ENCODE data around the gene TMEM186.

Gene TMEM186

GRCh38 chr16:8832717-8833105 lies 35.3 kb upstream of the TMEM186 start:
- H3K9ac ChIP-seq, result peak overlapping the region; percentile 10 to 79 (median 73); a peak in 21 of 22 replicates
- peak overlapping the region in 7 of 10 experiments; percentile 7 to 55 (median 34); a peak in 10 of 20 replicates for H3K4me3 ChIP-seq
- peak overlapping the region; percentile 72 to 96 (median 88) for H3K4me2 ChIP-seq
- H3K27ac ChIP-seq, result peak overlapping the region in 10 of 11 experiments; percentile 48 to 89 (median 82); a peak in 21 of 22 replicates
- H3K27me3 ChIP-seq, result no peaks in the 10 kb centered on the region
- no peaks in the 10 kb centered on the region for H3K9me3 ChIP-seq (replicated peaks in 1 of 11)
- H4K20me1 ChIP-seq, result peaks cover 3 to 79% (median 40%) of the 10 kb centered on the region in 11 experiments; a peak in 17 of 22 replicates
- TF ChIP-seq Cebpa-rat (IDR thresholded peaks at IDR 0.05), result peak in 4 of 11 experiments; percentile 29 to 63 (median 40); a peak in 4 of 22 replicates
- peaks cover 36 to 72% (median 67%) of the 10 kb centered on the region in 10 experiments for H3K4me1 ChIP-seq
- H3K36me3 ChIP-seq, result peaks cover 23 to 49% (median 35%) of the 10 kb centered on the region in 11 experiments

GRCh38 chr16:8831871-8832716 lies 34.7 kb upstream of the TMEM186 start:
- Histone ChIP-seq H3K9me3 (replicated peaks in 1 of 11) (no peaks in the 10 kb centered on the region), H3K4me2 (peak overlapping the region; percentile 72 to 96 (median 88)), H3K4me1 (peaks cover 36 to 75% (median 67%) of the 10 kb centered on the region in 10 experiments), H4K20me1 (peaks cover 3 to 76% (median 40%) of the 10 kb centered on the region in 11 experiments; a peak in 17 of 22 replicates), H3K36me3 (peaks cover 23 to 48% (median 37%) of the 10 kb centered on the region in 11 experiments), H3K27me3 (no peaks in the 10 kb centered on the region), H3K9ac (peak overlapping the region; percentile 10 to 79 (median 73); a peak in 21 of 22 replicates), H3K27ac (peak overlapping the region in 10 of 11 experiments; percentile 48 to 89 (median 82); a peak in 21 of 22 replicates), H3K4me3 (peak overlapping the region in 8 of 10 experiments; percentile 7 to 55 (median 33); a peak in 12 of 20 replicates)
- TF ChIP-seq Cebpa-rat (IDR thresholded peaks at IDR 0.05), result no peak

- Histone ChIP-seq H3K4me1 (peaks cover 36 to 79% (median 67%) of the 10 kb centered on the region in 10 experiments), H3K9me3 (replicated peaks in 1 of 11) (no peaks in the 10 kb centered on the region), H3K9ac (peak overlapping the region; percentile 10 to 79 (median 73); a peak in 20 of 22 replicates), H4K20me1 (peaks cover 3 to 75% (median 40%) of the 10 kb centered on the region in 11 experiments; a peak in 17 of 22 replicates), H3K4me3 (peak overlapping the region in 7 of 10 experiments; percentile 7 to 55 (median 32); a peak in 8 of 20 replicates), H3K4me2 (peak overlapping the region; percentile 72 to 96 (median 88)), H3K27me3 (no peaks in the 10 kb centered on the region), H3K27ac (peak overlapping the region in 9 of 11 experiments; percentile 72 to 89 (median 83); a peak in 18 of 22 replicates), H3K36me3 (peaks cover 23 to 55% (median 43%) of the 10 kb centered on the region in 11 experiments)
- TF ChIP-seq Cebpa-rat (IDR thresholded peaks at IDR 0.05), result no peak
Observed at GRCh38 chr16:8831450-8831849, 34.0 kb upstream of the TMEM186 start.

- peaks cover 33 to 62% (median 55%) of the 10 kb centered on the region in 10 experiments for H3K4me1 ChIP-seq
- no peaks in the 10 kb centered on the region for H3K27me3 ChIP-seq
- H3K4me3 ChIP-seq, result no peak overlapping the region
- H3K9me3 ChIP-seq (replicated peaks in 1 of 11), result no peaks in the 10 kb centered on the region
- H4K20me1 ChIP-seq, result peaks cover 3 to 75% (median 40%) of the 10 kb centered on the region in 11 experiments; a peak in 17 of 22 replicates
- 0 out of 22 replicates have a peak overlapping the region, but pooled peaks of 2 of the 11 experiments have one; percentile 3 to 25 for H3K27ac ChIP-seq
- peaks cover 49 to 83% (median 64%) of the 10 kb centered on the region in 11 experiments for H3K36me3 ChIP-seq
- TF ChIP-seq Cebpa-rat (IDR thresholded peaks at IDR 0.05), result no peak
- H3K4me2 ChIP-seq, result peak overlapping the region in 6 of 11 experiments; percentile 1 to 88 (median 30); a peak in 8 of 22 replicates
- peak overlapping the region in 1 of 11 experiments; percentile 8; a peak in 2 of 22 replicates for H3K9ac ChIP-seq
Observed at GRCh38 chr16:8828541-8829165, 31.2 kb upstream of the TMEM186 start.

- no peak overlapping the region for H3K27ac ChIP-seq
- peaks cover 66 to 96% (median 86%) of the 10 kb centered on the region in 11 experiments for H3K36me3 ChIP-seq
- H4K20me1 ChIP-seq, result peaks cover 3 to 81% (median 33%) of the 10 kb centered on the region in 11 experiments; a peak in 18 of 22 replicates
- TF ChIP-seq Cebpa-rat (IDR thresholded peaks at IDR 0.05), result no peak
- H3K9me3 ChIP-seq (replicated peaks in 1 of 11), result no peaks in the 10 kb centered on the region
- no peak overlapping the region for H3K9ac ChIP-seq
- no peak overlapping the region for H3K4me2 ChIP-seq
- peaks cover 10 to 59% (median 46%) of the 10 kb centered on the region in 10 experiments for H3K4me1 ChIP-seq
- H3K4me3 ChIP-seq, result no peak overlapping the region
- H3K27me3 ChIP-seq, result no peaks in the 10 kb centered on the region
Observed at GRCh38 chr16:8826278-8826879, 28.9 kb upstream of the TMEM186 start.

GRCh38 chr16:8822403-8822802 lies 25.0 kb upstream of the TMEM186 start:
- TF ChIP-seq Cebpa-rat (IDR thresholded peaks at IDR 0.05), result no peak
- peaks cover 63 to 100% (median 96%) of the 10 kb centered on the region in 11 experiments for H3K36me3 ChIP-seq
- 0 out of 22 replicates have a peak overlapping the region, but pooled peaks of 2 of the 11 experiments have one; percentile 1 to 47 for H3K27ac ChIP-seq

GRCh38 chr16:8819411-8820034 lies 22.1 kb upstream of the TMEM186 start:
- Histone ChIP-seq H3K4me1 (peaks cover 40 to 76% (median 64%) of the 10 kb centered on the region in 10 experiments), H3K36me3 (peaks cover 64 to 100% (median 98%) of the 10 kb centered on the region in 11 experiments), H4K20me1 (peaks cover 0 to 96% (median 33%) of the 10 kb centered on the region in 11 experiments; a peak in 14 of 22 replicates), H3K27me3 (no peaks in the 10 kb centered on the region), H3K4me2 (peak overlapping the region in 10 of 11 experiments; percentile 20 to 76 (median 60); a peak in 19 of 22 replicates), H3K4me3 (no peak overlapping the region), H3K9me3 (replicated peaks in 1 of 11) (no peaks in the 10 kb centered on the region), H3K27ac (peak overlapping the region in 9 of 11 experiments; percentile 25 to 58 (median 46); a peak in 13 of 22 replicates), H3K9ac (peak overlapping the region in 2 of 11 experiments; percentile 17 to 19; a peak in 3 of 22 replicates)
- TF ChIP-seq Cebpa-rat (IDR thresholded peaks at IDR 0.05), result 0 out of 22 replicates have a peak, but pooled peaks of 2 of the 11 experiments have one; percentile 5 to 36

More at GRCh38 chr16:8822403-8822802, 25.0 kb upstream of the TMEM186 start:
- Histone ChIP-seq H3K9me3 (replicated peaks in 1 of 11) (no peaks in the 10 kb centered on the region), H3K4me2 (peak overlapping the region in 2 of 11 experiments; percentile 16 to 73; a peak in 2 of 22 replicates), H3K27me3 (no peaks in the 10 kb centered on the region), H3K9ac (no peak overlapping the region), H3K4me3 (no peak overlapping the region), H3K4me1 (peaks cover 23 to 61% (median 49%) of the 10 kb centered on the region in 10 experiments), H4K20me1 (peaks cover 0 to 87% (median 33%) of the 10 kb centered on the region in 11 experiments; a peak in 14 of 22 replicates)

Measured in BLaER1 treated with 17β-estradiol and CSF1 and Interleukin-3, amounts not matched to agents 10 nM and 100 nM (cell line).